GM18868 (cell line): Measurements from ENCODE around the gene KIF23.
"Not testable (repeated sequence)": the region's sequence is repeated elsewhere in the genome, so short reads cannot be mapped to it uniquely, and the experiment has no call there.

Source experiments
- ATAC-seq: cut with Tn5 transposase; IDR thresholded peaks from one replicate; pipeline ENCODE4 v1.9.1; 2021; ENCODE audit warnings: mild to moderate bottlenecking, moderate library complexity; ENCODE audit not compliant: unreplicated experiment

Gene KIF23

GRCh38 chr15:69413822-69414700, at the start of gene KIF23:
KIF23 (plus strand) TSS chr15:69414349; CDS start chr15:69414466, 117 bp downstream.
- ATAC-seq, result peak; percentile 95

GRCh38 chr15:69367236-69367635, 46.9 kb upstream of the KIF23 start:
- ATAC-seq, result no peak

GRCh38 chr15:69369631-69370030, 44.5 kb upstream of the KIF23 start:
- no peak for ATAC-seq

- no peak for ATAC-seq
Measured at GRCh38 chr15:69373406-69373805, 40.7 kb upstream of the KIF23 start.

- ATAC-seq, result no peak
Measured at GRCh38 chr15:69375151-69375790, 38.9 kb upstream of the KIF23 start.

- no peak for ATAC-seq
Measured at GRCh38 chr15:69377216-69377970, 36.8 kb upstream of the KIF23 start.

- no peak for ATAC-seq
Measured at GRCh38 chr15:69380100-69380725, 33.9 kb upstream of the KIF23 start.

GRCh38 chr15:69380726-69381105, 33.4 kb upstream of the KIF23 start:
- ATAC-seq, result no peak

- not testable (repeated sequence) for ATAC-seq
Measured at GRCh38 chr15:69382176-69382575, 32.0 kb upstream of the KIF23 start.

- ATAC-seq, result not testable (repeated sequence)
Measured at GRCh38 chr15:69384066-69384465, 30.1 kb upstream of the KIF23 start.

- ATAC-seq, result no peak
Measured at GRCh38 chr15:69384626-69385598, 29.2 kb upstream of the KIF23 start.

GRCh38 chr15:69385831-69386230, 28.3 kb upstream of the KIF23 start:
- ATAC-seq, result no peak

- no peak for ATAC-seq
Measured at GRCh38 chr15:69386284-69386683, 27.9 kb upstream of the KIF23 start.

- no peak for ATAC-seq
Measured at GRCh38 chr15:69388260-69388705, 25.9 kb upstream of the KIF23 start.

GRCh38 chr15:69389426-69389825, 24.7 kb upstream of the KIF23 start:
- no peak for ATAC-seq

- no peak for ATAC-seq
Measured at GRCh38 chr15:69390575-69390974, 23.6 kb upstream of the KIF23 start.

- no peak for ATAC-seq
Measured at GRCh38 chr15:69391046-69391757, 22.9 kb upstream of the KIF23 start.

GRCh38 chr15:69392352-69392751, 21.8 kb upstream of the KIF23 start:
- no peak for ATAC-seq

- no peak for ATAC-seq
Measured at GRCh38 chr15:69393831-69394491, 20.2 kb upstream of the KIF23 start.
